PC-3 (cell line): Measurements from ENCODE around the gene NOG.

Experiments
- EZH2 ChIP-seq: fragments of 300-600 bp; sonication (generic); IDR thresholded peaks from one replicate; pipeline ENCODE4 v1.6.1; 2017; ENCODE audit warnings: antibody characterized with exemption, mild to moderate bottlenecking, low read length; ENCODE audit not compliant: unreplicated experiment
- TF ChIP-seq, protein P1 (sequence below): fragments of 300-600 bp; sonication (generic); conservative IDR thresholded peaks from 2 replicates; pipeline ENCODE4 v1.5.1; 2017; ENCODE audit warnings: antibody characterized with exemption, low read depth, mild to moderate bottlenecking, low read length

DNA sequence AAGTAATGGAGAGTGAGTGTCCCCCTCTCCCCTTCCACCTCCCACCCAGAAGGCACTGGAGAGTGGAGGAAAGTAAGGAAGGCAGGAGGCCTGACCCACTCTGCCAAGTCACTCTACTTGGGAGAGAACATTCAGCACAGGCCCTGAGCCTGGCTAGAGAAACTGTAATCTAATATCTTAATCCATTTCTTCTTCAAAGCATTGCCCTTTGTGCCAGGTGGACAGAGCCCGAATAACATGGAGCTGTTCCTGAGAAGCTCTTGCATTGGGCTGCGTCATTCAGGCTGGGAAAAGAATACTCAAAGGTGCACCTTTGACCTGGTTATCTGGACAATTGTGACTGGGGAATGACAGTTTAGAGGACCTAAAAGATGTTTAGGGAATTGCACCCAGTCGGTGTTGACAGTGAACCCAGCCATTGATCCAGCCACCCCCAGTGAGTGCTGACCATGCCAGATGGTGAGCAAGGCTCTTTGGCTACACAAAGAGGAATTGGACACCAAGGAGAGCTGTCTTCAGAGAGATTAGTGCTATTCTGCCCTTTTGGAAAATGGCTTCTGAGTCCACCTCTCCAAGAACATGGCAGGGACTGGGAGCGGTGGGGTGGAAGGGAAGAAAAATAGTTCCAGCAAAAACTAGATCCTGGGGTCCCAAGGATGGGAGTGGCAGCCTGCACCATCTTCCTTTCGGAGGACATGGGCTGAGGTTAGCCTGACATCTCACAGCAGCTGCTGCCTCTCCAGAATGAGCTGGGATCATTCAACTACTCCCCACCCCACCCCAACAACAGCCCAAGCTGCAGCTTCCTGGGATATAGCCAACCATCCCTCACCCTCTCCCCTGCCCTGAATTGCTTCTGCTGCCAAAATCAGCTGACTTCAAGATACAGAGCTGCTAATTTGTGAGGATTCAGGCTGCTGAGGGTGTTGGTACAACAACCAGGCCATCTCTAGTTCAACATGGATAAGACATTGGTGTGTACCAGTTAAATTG, 11.6 kb upstream of the NOG start:
- TF ChIP-seq, protein P1, sequence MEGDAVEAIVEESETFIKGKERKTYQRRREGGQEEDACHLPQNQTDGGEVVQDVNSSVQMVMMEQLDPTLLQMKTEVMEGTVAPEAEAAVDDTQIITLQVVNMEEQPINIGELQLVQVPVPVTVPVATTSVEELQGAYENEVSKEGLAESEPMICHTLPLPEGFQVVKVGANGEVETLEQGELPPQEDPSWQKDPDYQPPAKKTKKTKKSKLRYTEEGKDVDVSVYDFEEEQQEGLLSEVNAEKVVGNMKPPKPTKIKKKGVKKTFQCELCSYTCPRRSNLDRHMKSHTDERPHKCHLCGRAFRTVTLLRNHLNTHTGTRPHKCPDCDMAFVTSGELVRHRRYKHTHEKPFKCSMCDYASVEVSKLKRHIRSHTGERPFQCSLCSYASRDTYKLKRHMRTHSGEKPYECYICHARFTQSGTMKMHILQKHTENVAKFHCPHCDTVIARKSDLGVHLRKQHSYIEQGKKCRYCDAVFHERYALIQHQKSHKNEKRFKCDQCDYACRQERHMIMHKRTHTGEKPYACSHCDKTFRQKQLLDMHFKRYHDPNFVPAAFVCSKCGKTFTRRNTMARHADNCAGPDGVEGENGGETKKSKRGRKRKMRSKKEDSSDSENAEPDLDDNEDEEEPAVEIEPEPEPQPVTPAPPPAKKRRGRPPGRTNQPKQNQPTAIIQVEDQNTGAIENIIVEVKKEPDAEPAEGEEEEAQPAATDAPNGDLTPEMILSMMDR, result no peak
- TF ChIP-seq EZH2, result no peak
